OCI-LY7 (cell line): ENCODE measurements around the gene WDR86. TPM values are rescaled to one million over a fixed set of nuclear protein-coding genes. Genes with fewer than 3 reads are reported as not detected.

ENCODE experiments used
- BruUV-seq: library from RNA; stranded (reverse); fragments of 400-500 nt; replicated peaks from 2 replicates; lab custom pipeline; 2021; lab: Mats Ljungman, UMichigan
- CTCF ChIA-PET: fragments of 300-600 bp; sonication (Branson Sonifier 250); formaldehyde crosslinking; loops from one replicate; lab custom pipeline; 2022; ENCODE audit warnings: antibody characterized with exemption; ENCODE audit not compliant: unreplicated experiment; lab: Charles Lee
- POLR2A ChIA-PET: fragments of 300-600 bp; sonication (Branson Sonifier 250); formaldehyde crosslinking; loops from one replicate; lab custom pipeline; 2022; ENCODE audit warnings: antibody characterized with exemption; lab: Charles Lee
- DNase-seq: peaks from one replicate; pipeline ENCODE4 v3.0.0-alpha.2; 2015; ENCODE audit warnings: low spot score
- H2AFZ ChIP-seq: fragments of 200-600 bp; sonication (generic), shearing (Covaris generic); 2 replicates; pipeline ENCODE4 v1.6.1; 2014; ENCODE audit warnings: mild to moderate bottlenecking, antibody characterized with exemption, low read length, moderate library complexity
- H3K27ac ChIP-seq: fragments of 200-600 bp; sonication (generic); 2 replicates; pipeline ENCODE4 v1.5.1; 2014; ENCODE audit warnings: mixed run types, low read depth, mild to moderate bottlenecking, moderate library complexity, low read length, inconsistent platforms; ENCODE audit not compliant: poor library complexity, severe bottlenecking
- H3K36me3 ChIP-seq: fragments of 200-600 bp; sonication (generic); 2 replicates; pipeline ENCODE4 v1.6.1; 2014; ENCODE audit warnings: mild to moderate bottlenecking, antibody characterized with exemption, low read length, moderate library complexity, mixed read lengths; ENCODE audit not compliant: insufficient read depth
- H3K4me1 ChIP-seq: fragments of 200-600 bp; sonication (generic); 2 replicates; pipeline ENCODE4 v1.5.1; 2014; ENCODE audit warnings: mild to moderate bottlenecking, low read length; ENCODE audit not compliant: insufficient read depth, poor library complexity, severe bottlenecking
- H3K4me2 ChIP-seq: fragments of 200-600 bp; sonication (generic); 2 replicates; pipeline ENCODE4 v1.6.1; 2014; ENCODE audit warnings: mild to moderate bottlenecking, low read length
- H3K4me3 ChIP-seq: fragments of 200-600 bp; sonication (generic); 2 replicates; pipeline ENCODE4 v1.5.1; 2014; ENCODE audit warnings: mild to moderate bottlenecking, low read depth, low read length; ENCODE audit not compliant: poor library complexity, severe bottlenecking
- H3K79me2 ChIP-seq: fragments of 200-600 bp; sonication (generic); 2 replicates; pipeline ENCODE4 v1.6.1; 2016; ENCODE audit warnings: low read depth, mild to moderate bottlenecking, low read length, moderate library complexity, mixed read lengths; ENCODE audit not compliant: insufficient read depth
- H3K9me2 ChIP-seq: fragments of 200-600 bp; sonication (generic); 2 replicates; pipeline ENCODE4 v1.6.1; 2016; ENCODE audit warnings: mild to moderate bottlenecking, low read length, mixed read lengths; ENCODE audit not compliant: insufficient read depth
- H3K9me3 ChIP-seq: fragments of 200-600 bp; sonication (generic); 2 replicates; pipeline ENCODE4 v1.6.1; 2014; ENCODE audit warnings: mild to moderate bottlenecking, mixed run types, low read length, mixed read lengths
- H4K20me1 ChIP-seq: fragments of 200-600 bp; sonication (generic); 2 replicates; pipeline ENCODE4 v1.6.1; 2014; ENCODE audit warnings: mild to moderate bottlenecking, antibody characterized with exemption, low read length, moderate library complexity, mixed read lengths; ENCODE audit not compliant: insufficient read depth
- CTCF ChIP-seq: fragments of 200-600 bp; sonication (generic); conservative IDR thresholded peaks from 2 replicates; pipeline ENCODE4 v1.5.1; 2014; ENCODE audit warnings: mild to moderate bottlenecking, antibody characterized with exemption, low read length, moderate library complexity, mixed read lengths
- EZH2phosphoT487 ChIP-seq: fragments of 200-600 bp; sonication (generic); IDR thresholded peaks from 2 replicates; pipeline ENCODE4 v1.6.1; 2018; ENCODE audit warnings: low read depth, borderline replicate concordance, mild to moderate bottlenecking, mixed run types, antibody characterized with exemption, low read length, moderate library complexity, mixed read lengths
- intact Hi-C: fragments of 100-400 bp; cut with micrococcal nuclease; formaldehyde crosslinking; loops from one replicate; pipeline ENCODE4 v1.10.0; 2022; ENCODE audit not compliant: unreplicated experiment
- total RNA-seq, 2 experiments: library from RNA; depleted of rRNA in 1 of 2; stranded (reverse); fragments of >200 nt in 1 of 2; shearing (Covaris generic) in 1 of 2; gene quantifications; 2 replicates each; pipeline ENCODE4 v1.2.3, GENCODE V29; 2014 to 2022

The WDR86 gene
- total RNA-seq, 2 experiments from 2014 or later, result 0.44 to 0.51 TPM

- Histone ChIP-seq H3K4me1 (no peaks in the 10 kb centered on the region), H3K4me3 (no peak overlapping the region), H3K9me3 (no peaks in the 10 kb centered on the region), H3K4me2 (no peak overlapping the region), H3K36me3 (no peaks in the 10 kb centered on the region), H4K20me1 (no peaks in the 10 kb centered on the region), H3K79me2 (no peaks in the 10 kb centered on the region), H2AFZ (no peak overlapping the region), H3K9me2 (no peaks in the 10 kb centered on the region), H3K27ac (no peak overlapping the region)
- CTCF ChIA-PET, result no interaction called here
- peak; percentile 45 for DNase-seq
- TF ChIP-seq EZH2phosphoT487 (no peak), CTCF (0 out of 2 replicates have a peak, but pooled peaks have one; percentile 30)
- BruUV-seq, result no TSS peak
- intact Hi-C loops, result no loop called here
- POLR2A ChIA-PET, result interaction anchor here (0.6 kb wide), 1 partner anchor 169 kb away, joined by 3 read pairs; no protein-coding TSS in a partner anchor
Observed at GRCh38 chr7:151411551-151411950, 1.7 kb upstream of the WDR86 start.

DNA sequence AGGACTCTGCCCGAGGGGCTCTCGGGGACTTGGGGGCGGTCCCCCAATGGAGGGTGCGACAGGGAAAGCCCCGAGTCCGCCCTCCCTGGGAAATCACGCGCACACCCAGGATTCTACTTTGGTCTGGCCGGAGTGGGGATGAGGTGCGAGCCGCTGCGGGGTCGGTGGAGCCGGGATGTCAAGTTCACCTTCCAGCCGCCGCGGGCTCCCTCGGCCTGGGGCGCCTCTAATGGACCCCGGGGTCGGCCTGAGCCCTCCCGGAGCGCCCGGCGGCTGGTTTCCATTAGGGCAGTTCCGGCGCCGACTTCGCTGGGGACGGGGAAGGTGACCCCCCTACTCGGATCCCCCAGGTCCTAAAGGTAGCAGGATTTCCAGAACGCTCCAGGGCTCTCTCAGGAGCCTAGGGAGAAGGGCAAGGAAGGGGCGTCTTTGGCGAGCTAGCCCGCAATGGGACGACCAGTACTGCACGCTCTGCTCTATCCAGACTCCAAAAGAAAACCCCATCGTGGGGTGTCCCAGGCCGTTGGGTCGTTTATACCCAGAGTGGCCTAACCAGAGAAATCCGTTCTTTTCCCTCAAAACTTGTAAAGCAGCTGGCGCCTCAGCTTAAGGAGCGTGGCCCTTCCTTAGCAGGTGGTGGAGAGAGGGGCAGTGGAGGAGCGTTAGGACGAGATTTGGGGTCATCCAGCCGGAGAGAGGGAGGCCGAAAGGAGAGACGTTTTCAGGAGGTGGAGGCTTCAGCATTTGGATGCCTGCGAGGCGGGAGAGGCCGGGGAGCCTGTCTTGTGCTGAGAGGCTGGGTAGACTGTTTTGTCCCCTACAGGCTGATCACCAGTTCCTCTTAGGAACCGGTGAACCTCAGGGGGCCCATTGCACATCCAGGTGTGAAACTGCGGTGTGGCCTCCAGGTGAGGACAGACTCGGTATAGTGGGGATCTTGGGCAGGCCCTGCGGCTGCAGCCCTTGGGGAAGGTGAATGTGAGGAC lies 860 bp upstream of the WDR86 start:
- POLR2A ChIA-PET, result no interaction called here
- no peak for TF ChIP-seq CTCF
- TF ChIP-seq EZH2phosphoT487, result no peak
- CTCF ChIA-PET, result no interaction called here
- no peak overlapping the region for H3K27ac ChIP-seq
- no peak for DNase-seq
- no peak overlapping the region for H3K4me3 ChIP-seq
- H3K9me2 ChIP-seq, result no peaks in the 10 kb centered on the region
- H4K20me1 ChIP-seq, result no peaks in the 10 kb centered on the region
- H3K4me1 ChIP-seq, result no peaks in the 10 kb centered on the region
- no peaks in the 10 kb centered on the region for H3K79me2 ChIP-seq
- no peak overlapping the region for H3K4me2 ChIP-seq
- intact Hi-C loops, result no loop called here
- H3K9me3 ChIP-seq, result no peaks in the 10 kb centered on the region
- H2AFZ ChIP-seq, result no peak overlapping the region
- H3K36me3 ChIP-seq, result no peaks in the 10 kb centered on the region
- no TSS peak for BruUV-seq
